Measurements from ENCODE around the gene UNK. TPM values are rescaled to one million over a fixed set of nuclear protein-coding genes. Genes with fewer than 3 reads are reported as not detected.
"Not testable (repeated sequence)": the region's sequence is repeated elsewhere in the genome, so short reads cannot be mapped to it uniquely, and the experiment has no call there.

Gene UNK
- total RNA-seq, 2 donors from 2014 or later = 30.3 to 33.4 TPM

- no peaks in the 10 kb centered on the region for H3K9me3 ChIP-seq (ENCODE audit: control insufficient read depth, low read length, poor library complexity, severe bottlenecking)
- no peaks in the 10 kb centered on the region for H3K27me3 Mint-ChIP-seq
- peak overlapping the region; percentile 55 for H3K4me3 Mint-ChIP-seq
- ATAC-seq = no peak
- DNase-seq = no peak
- H3K27ac Mint-ChIP-seq = no peak overlapping the region
- peaks cover 15% of the 10 kb centered on the region for H3K4me1 Mint-ChIP-seq
- peaks cover 2% of the 10 kb centered on the region for H3K36me3 Mint-ChIP-seq (ENCODE audit: low read depth)
These were observed 61.5 kb downstream of the UNK start for GRCh38 chr17:75845933-75846691.

- DNase-seq (no peak), ATAC-seq (no peak)
- no peaks in the 10 kb centered on the region for H3K27me3 Mint-ChIP-seq
- no peak overlapping the region for H3K4me3 Mint-ChIP-seq
- no peak overlapping the region for H3K27ac Mint-ChIP-seq
- peaks cover 15% of the 10 kb centered on the region for H3K4me1 Mint-ChIP-seq
- peaks cover 2% of the 10 kb centered on the region for H3K36me3 Mint-ChIP-seq (ENCODE audit: low read depth)
- no peaks in the 10 kb centered on the region for H3K9me3 ChIP-seq (ENCODE audit: control insufficient read depth, low read length, poor library complexity, severe bottlenecking)
These were observed 62.3 kb downstream of the UNK start for GRCh38 chr17:75846692-75847613.

GRCh38 chr17:75847614-75848522 is 63.3 kb downstream of the UNK start:
- ATAC-seq = no peak
- H3K36me3 Mint-ChIP-seq (ENCODE audit: low read depth) = peaks cover 2% of the 10 kb centered on the region
- H3K4me3 Mint-ChIP-seq = peak overlapping the region; percentile 21
- H3K9me3 ChIP-seq (ENCODE audit: control insufficient read depth, low read length, poor library complexity, severe bottlenecking) = no peaks in the 10 kb centered on the region
- H3K27me3 Mint-ChIP-seq = no peaks in the 10 kb centered on the region
- H3K4me1 Mint-ChIP-seq = peaks cover 14% of the 10 kb centered on the region
- no peak for DNase-seq
- no peak overlapping the region for H3K27ac Mint-ChIP-seq

GRCh38 chr17:75848523-75849278 is 64.1 kb downstream of the UNK start:
- Mint-ChIP-seq H3K27ac (no peak overlapping the region), H3K4me3 (peak overlapping the region; percentile 21)
- peak; percentile 39 for ATAC-seq

GRCh38 chr17:75849279-75849646 is 64.7 kb downstream of the UNK start:
- H3K27ac Mint-ChIP-seq = peak overlapping the region; percentile 21
- no peak overlapping the region for H3K4me3 Mint-ChIP-seq
- H3K4me1 Mint-ChIP-seq = peaks cover 12% of the 10 kb centered on the region
- no peak for DNase-seq
- no peak for ATAC-seq
- H3K9me3 ChIP-seq (ENCODE audit: control insufficient read depth, low read length, poor library complexity, severe bottlenecking) = no peaks in the 10 kb centered on the region
- H3K36me3 Mint-ChIP-seq (ENCODE audit: low read depth) = no peaks in the 10 kb centered on the region
- no peaks in the 10 kb centered on the region for H3K27me3 Mint-ChIP-seq

More at GRCh38 chr17:75848523-75849278, 64.1 kb downstream of the UNK start:
- Mint-ChIP-seq H3K27me3 (no peaks in the 10 kb centered on the region), H3K36me3 (ENCODE audit: low read depth) (no peaks in the 10 kb centered on the region), H3K4me1 (peaks cover 14% of the 10 kb centered on the region)
- no peaks in the 10 kb centered on the region for H3K9me3 ChIP-seq (ENCODE audit: control insufficient read depth, low read length, poor library complexity, severe bottlenecking)
- DNase-seq = peak; percentile 62 to 83 (median 69)

GRCh38 chr17:75849724-75850123 is 65.1 kb downstream of the UNK start:
- no peak for DNase-seq
- Mint-ChIP-seq H3K4me3 (no peak overlapping the region), H3K4me1 (peaks cover 12% of the 10 kb centered on the region), H3K27me3 (no peaks in the 10 kb centered on the region), H3K36me3 (ENCODE audit: low read depth) (no peaks in the 10 kb centered on the region), H3K27ac (peak overlapping the region; percentile 21)
- no peak for ATAC-seq
- H3K9me3 ChIP-seq (ENCODE audit: control insufficient read depth, low read length, poor library complexity, severe bottlenecking) = no peaks in the 10 kb centered on the region

GRCh38 chr17:75850928-75851692 is 66.5 kb downstream of the UNK start:
- Mint-ChIP-seq H3K4me1 (peaks cover 8% of the 10 kb centered on the region), H3K27ac (peak overlapping the region; percentile 32), H3K27me3 (no peaks in the 10 kb centered on the region), H3K4me3 (no peak overlapping the region), H3K36me3 (ENCODE audit: low read depth) (no peaks in the 10 kb centered on the region)
- ATAC-seq (no peak), DNase-seq (no peak)
- no peaks in the 10 kb centered on the region for H3K9me3 ChIP-seq (ENCODE audit: control insufficient read depth, low read length, poor library complexity, severe bottlenecking)

- H3K36me3 Mint-ChIP-seq (ENCODE audit: low read depth) = not testable (repeated sequence)
These were observed 67.0 kb downstream of the UNK start for GRCh38 chr17:75851693-75851991.

GRCh38 chr17:75853433-75853832 is 68.8 kb downstream of the UNK start:
- no peaks in the 10 kb centered on the region for H3K9me3 ChIP-seq (ENCODE audit: control insufficient read depth, low read length, poor library complexity, severe bottlenecking)
- peaks cover 13% of the 10 kb centered on the region for H3K4me1 Mint-ChIP-seq
- no peaks in the 10 kb centered on the region for H3K27me3 Mint-ChIP-seq
- no peak for DNase-seq
- ATAC-seq = no peak
- H3K27ac Mint-ChIP-seq = no peak overlapping the region
- H3K4me3 Mint-ChIP-seq = peak overlapping the region; percentile 53
- H3K36me3 Mint-ChIP-seq (ENCODE audit: low read depth) = no peaks in the 10 kb centered on the region

More at GRCh38 chr17:75851693-75851991, 67.0 kb downstream of the UNK start:
- Mint-ChIP-seq H3K27ac (peak overlapping the region; percentile 32), H3K4me1 (peaks cover 13% of the 10 kb centered on the region)
- not testable (repeated sequence) for H3K4me3 Mint-ChIP-seq; H3K27me3 Mint-ChIP-seq; ATAC-seq; DNase-seq; H3K9me3 ChIP-seq (ENCODE audit: control insufficient read depth, low read length, poor library complexity, severe bottlenecking)

- Mint-ChIP-seq H3K36me3 (ENCODE audit: low read depth) (no peaks in the 10 kb centered on the region), H3K4me3 (no peak overlapping the region), H3K4me1 (peaks cover 13% of the 10 kb centered on the region), H3K27me3 (no peaks in the 10 kb centered on the region), H3K27ac (no peak overlapping the region)
- no peaks in the 10 kb centered on the region for H3K9me3 ChIP-seq (ENCODE audit: control insufficient read depth, low read length, poor library complexity, severe bottlenecking)
- ATAC-seq = no peak
- DNase-seq = no peak
These were observed 69.6 kb downstream of the UNK start for GRCh38 chr17:75854101-75854748.

GRCh38 chr17:75854881-75855309 is 70.3 kb downstream of the UNK start:
- H3K9me3 ChIP-seq (ENCODE audit: control insufficient read depth, low read length, poor library complexity, severe bottlenecking) = no peaks in the 10 kb centered on the region
- DNase-seq = no peak
- H3K27ac Mint-ChIP-seq = no peak overlapping the region
- no peak overlapping the region for H3K4me3 Mint-ChIP-seq
- peaks cover 13% of the 10 kb centered on the region for H3K4me1 Mint-ChIP-seq
- ATAC-seq = peak; percentile 2
- H3K27me3 Mint-ChIP-seq = no peaks in the 10 kb centered on the region
- no peaks in the 10 kb centered on the region for H3K36me3 Mint-ChIP-seq (ENCODE audit: low read depth)

Data from T-helper 17 cell (primary cell).